ENCODE results near the gene TMEM185A.
"Not testable (repeated sequence)": the region's sequence is repeated elsewhere in the genome, so short reads cannot be mapped to it uniquely, and the experiment has no call there.

TMEM185A gene

GRCh38 chrX:149643496-149643895, 11.9 kb upstream of the TMEM185A start:
- Histone ChIP-seq H3K36me3 (ENCODE audit: insufficient read depth, low read depth, low read length) (no peaks in the 10 kb centered on the region), H3K4me3 (ENCODE audit: low read length) (no peak overlapping the region), H3K27me3 (ENCODE audit: insufficient read depth, low read length) (no peaks in the 10 kb centered on the region)

GRCh38 chrX:149641835-149642234, 10.2 kb upstream of the TMEM185A start:
- Histone ChIP-seq H3K9ac (ENCODE audit: low read depth, low read length) (no peak overlapping the region), H3K27me3 (ENCODE audit: insufficient read depth, low read length) (no peaks in the 10 kb centered on the region), H3K9me3 (ENCODE audit: insufficient read depth, low read depth, low read length) (no peaks in the 10 kb centered on the region), H3K36me3 (ENCODE audit: insufficient read depth, low read depth, low read length) (no peaks in the 10 kb centered on the region), H3K4me3 (ENCODE audit: low read length) (no peak overlapping the region), H3K4me1 (ENCODE audit: insufficient read depth, low read length) (no peaks in the 10 kb centered on the region), H3K27ac (ENCODE audit: low read length) (no peak overlapping the region)

More at GRCh38 chrX:149643496-149643895, 11.9 kb upstream of the TMEM185A start:
- Histone ChIP-seq H3K9me3 (ENCODE audit: insufficient read depth, low read depth, low read length) (no peaks in the 10 kb centered on the region), H3K27ac (ENCODE audit: low read length) (no peak overlapping the region), H3K9ac (ENCODE audit: low read depth, low read length) (no peak overlapping the region), H3K4me1 (ENCODE audit: insufficient read depth, low read length) (no peaks in the 10 kb centered on the region)

DNA sequence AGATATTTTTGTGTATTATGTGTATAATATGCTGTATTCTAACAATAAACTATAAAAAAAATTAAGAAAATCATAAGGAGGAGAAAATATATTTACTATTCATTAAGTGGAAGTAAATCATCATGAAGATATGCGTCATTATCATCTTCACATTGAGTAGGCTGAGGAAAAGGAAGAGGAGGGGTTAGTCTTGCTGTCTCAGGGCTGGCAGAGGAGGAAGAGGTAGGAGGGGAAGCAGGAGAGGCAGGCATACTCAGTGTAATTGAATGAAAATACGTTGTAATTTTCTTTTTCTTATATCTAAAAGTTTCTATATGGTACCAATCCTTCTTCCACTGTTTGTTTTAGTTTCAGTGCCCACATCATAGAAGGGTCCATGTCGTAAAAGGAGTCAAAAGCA, 9.8 kb upstream of the TMEM185A start:
- no peak overlapping the region for H3K4me3 ChIP-seq (ENCODE audit: low read length)
- no peaks in the 10 kb centered on the region for H3K36me3 ChIP-seq (ENCODE audit: insufficient read depth, low read depth, low read length)
- H3K9ac ChIP-seq (ENCODE audit: low read depth, low read length): no peak overlapping the region
- H3K27me3 ChIP-seq (ENCODE audit: insufficient read depth, low read length): no peaks in the 10 kb centered on the region
- no peaks in the 10 kb centered on the region for H3K4me1 ChIP-seq (ENCODE audit: insufficient read depth, low read length)
- H3K27ac ChIP-seq (ENCODE audit: low read length): no peak overlapping the region
- H3K9me3 ChIP-seq (ENCODE audit: insufficient read depth, low read depth, low read length): no peaks in the 10 kb centered on the region

GRCh38 chrX:149639568-149639967, 8.0 kb upstream of the TMEM185A start:
- no peak overlapping the region for H3K27ac ChIP-seq (ENCODE audit: low read length)
- no peak overlapping the region for H3K9ac ChIP-seq (ENCODE audit: low read depth, low read length)
- H3K36me3 ChIP-seq (ENCODE audit: insufficient read depth, low read depth, low read length): no peaks in the 10 kb centered on the region
- H3K27me3 ChIP-seq (ENCODE audit: insufficient read depth, low read length): peaks cover 5% of the 10 kb centered on the region; the same call in 1 of the 2 replicates
- H3K4me1 ChIP-seq (ENCODE audit: insufficient read depth, low read length): no peaks in the 10 kb centered on the region
- no peak overlapping the region for H3K4me3 ChIP-seq (ENCODE audit: low read length)
- no peaks in the 10 kb centered on the region for H3K9me3 ChIP-seq (ENCODE audit: insufficient read depth, low read depth, low read length)

DNA sequence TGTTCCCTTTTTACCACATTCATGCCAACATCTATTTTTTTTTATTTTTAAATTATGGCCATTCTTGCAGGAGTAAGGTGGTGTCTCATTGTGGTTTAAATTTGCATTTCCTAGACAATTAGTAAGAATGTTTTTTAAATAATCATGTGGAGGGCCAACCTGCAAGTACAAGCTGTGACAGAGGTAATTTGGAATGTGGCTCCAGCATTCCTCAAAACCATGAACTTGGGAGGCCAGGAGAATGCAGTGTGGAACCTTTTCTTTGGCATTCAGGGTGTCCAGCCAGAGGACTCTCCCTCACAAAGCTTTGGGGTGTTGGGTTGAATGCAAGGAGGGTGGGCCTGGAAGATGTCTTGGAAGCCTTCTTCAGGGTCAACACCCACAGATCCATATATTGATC, 7.3 kb upstream of the TMEM185A start:
- H3K4me3 ChIP-seq (ENCODE audit: low read length): no peak overlapping the region
- no peaks in the 10 kb centered on the region for H3K4me1 ChIP-seq (ENCODE audit: insufficient read depth, low read length)
- H3K9me3 ChIP-seq (ENCODE audit: insufficient read depth, low read depth, low read length): no peaks in the 10 kb centered on the region
- H3K27me3 ChIP-seq (ENCODE audit: insufficient read depth, low read length): peaks cover 7% of the 10 kb centered on the region; the same call in 1 of the 2 replicates
- no peaks in the 10 kb centered on the region for H3K36me3 ChIP-seq (ENCODE audit: insufficient read depth, low read depth, low read length)
- H3K9ac ChIP-seq (ENCODE audit: low read depth, low read length): no peak overlapping the region
- no peak overlapping the region for H3K27ac ChIP-seq (ENCODE audit: low read length)

- H3K4me3 ChIP-seq (ENCODE audit: low read length): no peak overlapping the region
- no peak overlapping the region for H3K27ac ChIP-seq (ENCODE audit: low read length)
- peaks cover 34% of the 10 kb centered on the region for H3K27me3 ChIP-seq (ENCODE audit: insufficient read depth, low read length)
- 0 out of 2 replicates have a peak, but pooled peaks cover 6% of the 10 kb centered on the region for H3K4me1 ChIP-seq (ENCODE audit: insufficient read depth, low read length)
- H3K9me3 ChIP-seq (ENCODE audit: insufficient read depth, low read depth, low read length): no peaks in the 10 kb centered on the region
- H3K36me3 ChIP-seq (ENCODE audit: insufficient read depth, low read depth, low read length): no peaks in the 10 kb centered on the region
- no peak overlapping the region for H3K9ac ChIP-seq (ENCODE audit: low read depth, low read length)
Measured at GRCh38 chrX:149633511-149633910, 1.9 kb upstream of the TMEM185A start.

DNA sequence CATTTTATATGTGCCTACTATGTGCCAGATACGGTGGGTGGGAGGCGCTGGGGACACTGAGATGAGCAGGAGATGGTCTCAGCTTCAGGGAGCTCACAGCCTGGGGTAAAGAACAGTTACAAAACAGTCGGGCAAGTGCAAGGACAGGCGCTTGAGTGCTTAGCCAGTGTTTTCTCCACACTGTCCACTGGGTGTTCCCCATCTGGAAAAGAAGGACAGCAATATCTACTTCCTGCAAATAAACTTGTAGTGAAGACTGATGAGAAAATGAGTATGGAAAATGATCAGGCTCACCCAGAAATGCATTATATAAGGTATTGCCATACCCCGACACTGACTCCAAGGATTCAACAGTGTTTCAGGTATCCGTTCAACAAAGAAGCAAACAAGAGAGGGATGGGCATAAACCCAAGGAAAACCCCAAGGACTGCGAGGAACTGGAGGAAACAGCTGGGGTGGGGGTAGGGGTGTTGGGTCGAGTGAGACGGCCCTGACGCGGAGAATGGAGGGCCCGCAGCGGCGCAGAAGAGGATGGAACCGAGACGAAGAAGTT, 835 bp downstream of the TMEM185A start:
- H3K9ac ChIP-seq (ENCODE audit: low read depth, low read length): peak overlapping the region; percentile 68; the same call in 1 of the 2 replicates
- peaks cover 34% of the 10 kb centered on the region for H3K27me3 ChIP-seq (ENCODE audit: insufficient read depth, low read length)
- peak overlapping the region; percentile 84 for H3K4me3 ChIP-seq (ENCODE audit: low read length)
- no peaks in the 10 kb centered on the region for H3K9me3 ChIP-seq (ENCODE audit: insufficient read depth, low read depth, low read length)
- H3K27ac ChIP-seq (ENCODE audit: low read length): no peak overlapping the region
- peaks cover 9% of the 10 kb centered on the region; the same call in 1 of the 2 replicates for H3K4me1 ChIP-seq (ENCODE audit: insufficient read depth, low read length)
- H3K36me3 ChIP-seq (ENCODE audit: insufficient read depth, low read depth, low read length): no peaks in the 10 kb centered on the region

GRCh38 chrX:149629730-149630387, 1.7 kb downstream of the TMEM185A start:
- Histone ChIP-seq H3K4me1 (ENCODE audit: insufficient read depth, low read length) (peaks cover 13% of the 10 kb centered on the region; the same call in 1 of the 2 replicates), H3K27me3 (ENCODE audit: insufficient read depth, low read length) (peaks cover 29% of the 10 kb centered on the region), H3K4me3 (ENCODE audit: low read length) (peak overlapping the region; percentile 84), H3K36me3 (ENCODE audit: insufficient read depth, low read depth, low read length) (no peaks in the 10 kb centered on the region), H3K27ac (ENCODE audit: low read length) (no peak overlapping the region), H3K9ac (ENCODE audit: low read depth, low read length) (no peak overlapping the region), H3K9me3 (ENCODE audit: insufficient read depth, low read depth, low read length) (no peaks in the 10 kb centered on the region)

DNA sequence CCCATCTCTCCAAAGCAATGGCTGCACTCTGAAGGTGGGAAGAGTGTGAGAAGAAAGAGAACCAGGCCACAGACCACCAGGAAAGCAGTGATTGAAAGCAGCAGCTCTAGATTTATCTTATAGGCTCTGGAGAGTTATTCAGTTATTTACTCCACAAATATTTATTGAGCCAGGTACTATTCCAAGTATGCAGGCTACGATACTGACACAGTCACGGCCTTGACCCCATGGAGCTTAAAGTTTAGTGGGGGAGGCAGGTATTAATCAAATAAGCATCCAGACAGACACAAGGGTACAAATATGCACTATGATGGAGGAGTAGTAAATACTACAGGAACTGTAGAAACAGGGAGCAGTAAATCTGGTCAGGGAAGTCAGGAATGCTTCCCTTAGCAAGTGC, 2.8 kb downstream of the TMEM185A start:
- H3K4me3 ChIP-seq (ENCODE audit: low read length): no peak overlapping the region
- no peak overlapping the region for H3K9ac ChIP-seq (ENCODE audit: low read depth, low read length)
- H3K9me3 ChIP-seq (ENCODE audit: insufficient read depth, low read depth, low read length): no peaks in the 10 kb centered on the region
- H3K27ac ChIP-seq (ENCODE audit: low read length): no peak overlapping the region
- no peaks in the 10 kb centered on the region for H3K36me3 ChIP-seq (ENCODE audit: insufficient read depth, low read depth, low read length)
- H3K4me1 ChIP-seq (ENCODE audit: insufficient read depth, low read length): peaks cover 13% of the 10 kb centered on the region; the same call in 1 of the 2 replicates
- H3K27me3 ChIP-seq (ENCODE audit: insufficient read depth, low read length): peaks cover 26% of the 10 kb centered on the region

- H3K27me3 ChIP-seq (ENCODE audit: insufficient read depth, low read length): peaks cover 21% of the 10 kb centered on the region
- no peak overlapping the region for H3K27ac ChIP-seq (ENCODE audit: low read length)
- H3K36me3 ChIP-seq (ENCODE audit: insufficient read depth, low read depth, low read length): no peaks in the 10 kb centered on the region
- peaks cover 13% of the 10 kb centered on the region; the same call in 1 of the 2 replicates for H3K4me1 ChIP-seq (ENCODE audit: insufficient read depth, low read length)
- no peaks in the 10 kb centered on the region for H3K9me3 ChIP-seq (ENCODE audit: insufficient read depth, low read depth, low read length)
- H3K4me3 ChIP-seq (ENCODE audit: low read length): no peak overlapping the region
- H3K9ac ChIP-seq (ENCODE audit: low read depth, low read length): no peak overlapping the region
Measured at GRCh38 chrX:149628280-149628679, 3.3 kb downstream of the TMEM185A start.

DNA sequence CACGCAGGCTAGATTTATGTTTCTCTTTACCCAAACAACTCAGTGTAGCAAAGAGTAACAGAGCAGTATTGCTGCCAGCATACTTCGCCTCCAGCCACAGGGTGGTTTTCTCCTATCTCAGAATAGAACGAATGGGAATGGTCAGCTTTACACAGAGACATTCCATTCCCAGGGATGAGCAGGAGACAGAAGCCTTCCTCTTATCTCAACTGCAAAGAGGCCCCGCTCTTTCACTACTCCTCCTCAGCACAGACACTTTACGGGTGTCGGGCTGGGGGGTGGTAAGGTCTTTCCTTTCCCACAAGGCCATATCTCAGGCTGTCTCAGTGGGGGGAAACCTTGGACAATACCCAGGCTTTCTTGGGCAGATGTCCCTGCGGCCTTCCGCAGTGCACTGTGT, 4.8 kb downstream of the TMEM185A start:
- H3K9ac ChIP-seq (ENCODE audit: low read depth, low read length); H3K27me3 ChIP-seq (ENCODE audit: insufficient read depth, low read length); H3K4me3 ChIP-seq (ENCODE audit: low read length); H3K36me3 ChIP-seq (ENCODE audit: insufficient read depth, low read depth, low read length); H3K9me3 ChIP-seq (ENCODE audit: insufficient read depth, low read depth, low read length); H3K27ac ChIP-seq (ENCODE audit: low read length): not testable (repeated sequence)
- peaks cover 13% of the 10 kb centered on the region; the same call in 1 of the 2 replicates for H3K4me1 ChIP-seq (ENCODE audit: insufficient read depth, low read length)

DNA sequence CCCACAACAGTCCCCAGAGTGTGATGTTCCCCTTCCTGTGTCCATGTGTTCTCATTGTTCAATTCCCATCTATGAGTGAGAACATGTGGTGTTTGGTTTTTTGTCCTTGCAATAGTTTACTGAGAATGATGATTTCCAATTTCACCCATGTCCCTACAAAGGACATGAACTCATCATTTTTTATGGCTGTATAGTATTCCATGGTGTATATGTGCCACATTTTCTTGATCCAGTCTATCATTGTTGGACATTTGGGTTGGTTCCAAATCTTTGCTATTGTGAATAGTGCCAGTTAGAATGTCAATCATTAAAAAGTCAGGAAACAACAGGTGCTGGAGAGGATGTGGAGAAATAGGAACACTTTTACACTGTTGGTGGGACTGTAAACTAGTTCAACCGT, 11.9 kb downstream of the TMEM185A start:
- H3K9me3 ChIP-seq (ENCODE audit: insufficient read depth, low read depth, low read length); H3K4me3 ChIP-seq (ENCODE audit: low read length); H3K27me3 ChIP-seq (ENCODE audit: insufficient read depth, low read length); H3K4me1 ChIP-seq (ENCODE audit: insufficient read depth, low read length); H3K36me3 ChIP-seq (ENCODE audit: insufficient read depth, low read depth, low read length); H3K27ac ChIP-seq (ENCODE audit: low read length); H3K9ac ChIP-seq (ENCODE audit: low read depth, low read length): not testable (repeated sequence)
